ENCODE data around the gene MRPS23. TPM values are rescaled to one million over a fixed set of nuclear protein-coding genes. Genes with fewer than 3 reads are reported as not detected.
A peak's percentile ranks its signal among the peaks of the same experiment; 100 is the strongest.

The MRPS23 gene
- total and polyA plus RNA-seq, 2 experiments from 2014 or later: 33.4 to 61.1 TPM

- 88 to 91% methylated on average over 2 of the region's 2 CpGs for WGBS, 2 experiments (ENCODE audit: low coverage in 1 of 2, low lambda C conversion rate in 2 of 2, missing lambda C conversion rate in 2 of 2)
- no peak for TF ChIP-seq EZH2 (IDR thresholded peaks at IDR 0.05; ENCODE audit: insufficient read depth, poor library complexity, severe bottlenecking)
- no peak for TF ChIP-seq EZH2phosphoT487 (IDR thresholded peaks at IDR 0.05; ENCODE audit: insufficient read depth, low read depth)
These were observed 27.0 kb upstream of the MRPS23 start for GRCh38 chr17:57876866-57877237.

GRCh38 chr17:57876023-57876865 is 26.4 kb upstream of the MRPS23 start:
- H3K4me1 ChIP-seq (ENCODE audit: insufficient read depth): peaks cover 75% of the 10 kb centered on the region
- TF ChIP-seq EZH2phosphoT487 (IDR thresholded peaks at IDR 0.05; ENCODE audit: insufficient read depth, low read depth) (no peak), EZH2 (IDR thresholded peaks at IDR 0.05; ENCODE audit: insufficient read depth, poor library complexity, severe bottlenecking) (no peak)
- no peak for DNase-seq
- 0 out of 2 replicates have a peak, but pooled peaks cover 7% of the 10 kb centered on the region for H3K79me2 ChIP-seq (ENCODE audit: insufficient read depth)
- H2AFZ ChIP-seq: no peak overlapping the region
- WGBS, 2 experiments (ENCODE audit: low coverage in 1 of 2, low lambda C conversion rate in 2 of 2, missing lambda C conversion rate in 2 of 2): 81 to 83% methylated on average over 14 to 15 of the region's 15 CpGs
- H3K9ac ChIP-seq: peak overlapping the region; percentile 54
- in situ Hi-C loops (cut with MboI): no loop called here
- no peaks in the 10 kb centered on the region for H3K27me3 ChIP-seq (replicated peaks; ENCODE audit: insufficient read depth)
- no peak overlapping the region for H3K27ac ChIP-seq
- no peaks in the 10 kb centered on the region for H3K9me2 ChIP-seq (ENCODE audit: insufficient read depth)
- no peaks in the 10 kb centered on the region for H3K9me3 ChIP-seq (ENCODE audit: low read depth)
- H3K36me3 ChIP-seq (ENCODE audit: low read depth): no peaks in the 10 kb centered on the region
- peak overlapping the region; percentile 53 for H3K4me2 ChIP-seq (ENCODE audit: unreplicated experiment)
- no peaks in the 10 kb centered on the region for H4K20me1 ChIP-seq (ENCODE audit: insufficient read depth)
- H3F3A ChIP-seq (ENCODE audit: insufficient read depth): peaks cover 47% of the 10 kb centered on the region
- H3K4me3 ChIP-seq: no peak overlapping the region

More at GRCh38 chr17:57876866-57877237, 27.0 kb upstream of the MRPS23 start:
- no peak overlapping the region for H3K4me3 ChIP-seq
- H3K79me2 ChIP-seq (ENCODE audit: insufficient read depth): peaks cover 13% of the 10 kb centered on the region; the same call in 1 of the 2 replicates
- H3K4me1 ChIP-seq (ENCODE audit: insufficient read depth): peaks cover 81% of the 10 kb centered on the region
- no peak overlapping the region for H3K4me2 ChIP-seq (ENCODE audit: unreplicated experiment)
- H4K20me1 ChIP-seq (ENCODE audit: insufficient read depth): no peaks in the 10 kb centered on the region
- in situ Hi-C loops (cut with MboI): no loop called here
- H3K9me2 ChIP-seq (ENCODE audit: insufficient read depth): no peaks in the 10 kb centered on the region
- H3K27me3 ChIP-seq (replicated peaks; ENCODE audit: insufficient read depth): no peaks in the 10 kb centered on the region
- no peak overlapping the region for H2AFZ ChIP-seq
- no peaks in the 10 kb centered on the region for H3K9me3 ChIP-seq (ENCODE audit: low read depth)
- no peaks in the 10 kb centered on the region for H3K36me3 ChIP-seq (ENCODE audit: low read depth)
- DNase-seq: no peak
- no peak overlapping the region for H3K27ac ChIP-seq
- peaks cover 47% of the 10 kb centered on the region for H3F3A ChIP-seq (ENCODE audit: insufficient read depth)
- no peak overlapping the region for H3K9ac ChIP-seq

DNA sequence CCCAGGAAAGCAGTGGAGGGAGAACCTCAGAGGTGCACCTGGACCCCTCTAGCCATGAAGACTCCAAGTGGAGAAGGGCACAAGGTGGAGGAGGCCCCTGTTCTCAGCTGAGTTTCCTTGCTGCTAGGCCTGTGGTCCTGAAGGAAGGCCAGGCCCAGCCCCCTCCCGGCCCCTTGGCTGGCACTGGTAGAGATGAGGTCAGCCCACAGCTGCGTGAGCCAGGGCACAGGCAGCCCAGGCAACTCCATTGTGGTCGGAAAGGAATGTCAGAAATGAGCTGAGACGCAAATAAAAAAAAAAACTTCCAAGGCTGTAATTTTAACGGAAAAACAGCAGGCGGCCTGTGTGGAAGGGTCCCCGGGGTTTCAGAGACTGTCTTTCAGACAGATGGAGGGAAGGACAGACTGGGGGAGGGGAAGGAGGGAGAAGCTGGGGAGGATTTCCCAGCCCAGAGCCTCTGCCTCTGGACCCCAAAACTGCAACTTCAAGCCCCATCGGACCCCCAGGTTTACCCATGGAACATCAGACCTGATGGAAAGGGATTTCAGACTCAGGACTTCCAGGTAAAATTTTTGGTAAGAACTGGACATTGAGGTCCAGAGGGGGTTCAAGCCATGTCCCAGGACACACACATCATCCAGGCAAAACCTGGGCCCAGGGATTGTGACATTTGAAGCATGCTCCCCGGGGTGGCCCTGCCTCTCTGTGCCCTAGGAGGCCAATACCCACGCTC is 25.6 kb upstream of the MRPS23 start:
- Histone ChIP-seq H3K79me2 (ENCODE audit: insufficient read depth) (0 out of 2 replicates have a peak, but pooled peaks cover 1% of the 10 kb centered on the region), H2AFZ (no peak overlapping the region), H3K4me2 (ENCODE audit: unreplicated experiment) (peak overlapping the region; percentile 88), H3F3A (ENCODE audit: insufficient read depth) (peaks cover 44% of the 10 kb centered on the region), H3K9ac (peak overlapping the region; percentile 84), H3K4me1 (ENCODE audit: insufficient read depth) (peaks cover 71% of the 10 kb centered on the region), H3K9me2 (ENCODE audit: insufficient read depth) (no peaks in the 10 kb centered on the region), H3K4me3 (peak overlapping the region; percentile 53), H3K36me3 (ENCODE audit: low read depth) (no peaks in the 10 kb centered on the region), H3K27ac (peak overlapping the region; percentile 97), H3K9me3 (ENCODE audit: low read depth) (no peaks in the 10 kb centered on the region), H3K27me3 (replicated peaks; ENCODE audit: insufficient read depth) (no peaks in the 10 kb centered on the region), H4K20me1 (ENCODE audit: insufficient read depth) (no peaks in the 10 kb centered on the region)
- TF ChIP-seq EZH2 (IDR thresholded peaks at IDR 0.05; ENCODE audit: insufficient read depth, poor library complexity, severe bottlenecking) (no peak), EZH2phosphoT487 (IDR thresholded peaks at IDR 0.05; ENCODE audit: insufficient read depth, low read depth) (no peak)
- in situ Hi-C loops (cut with MboI): no loop called here
- DNase-seq: peak; percentile 98
- 18 to 20% methylated on average over 10 of the region's 10 CpGs for WGBS, 2 experiments (ENCODE audit: low coverage in 1 of 2, low lambda C conversion rate in 2 of 2, missing lambda C conversion rate in 2 of 2)

GRCh38 chr17:57874434-57875289 is 24.8 kb upstream of the MRPS23 start:
- H3K4me1 ChIP-seq (ENCODE audit: insufficient read depth): peaks cover 71% of the 10 kb centered on the region
- TF ChIP-seq EZH2phosphoT487 (IDR thresholded peaks at IDR 0.05; ENCODE audit: insufficient read depth, low read depth): no peak
- TF ChIP-seq EZH2 (IDR thresholded peaks at IDR 0.05; ENCODE audit: insufficient read depth, poor library complexity, severe bottlenecking): no peak

More at GRCh38 chr17:57874434-57875289, 24.8 kb upstream of the MRPS23 start:
- Histone ChIP-seq H3K4me3 (peak overlapping the region; percentile 53), H3F3A (ENCODE audit: insufficient read depth) (peaks cover 43% of the 10 kb centered on the region), H3K27ac (peak overlapping the region; percentile 97), H3K9me2 (ENCODE audit: insufficient read depth) (no peaks in the 10 kb centered on the region), H2AFZ (no peak overlapping the region), H3K9me3 (ENCODE audit: low read depth) (no peaks in the 10 kb centered on the region), H3K4me2 (ENCODE audit: unreplicated experiment) (peak overlapping the region; percentile 88), H3K9ac (peak overlapping the region; percentile 84), H3K79me2 (ENCODE audit: insufficient read depth) (no peaks in the 10 kb centered on the region), H3K36me3 (ENCODE audit: low read depth) (no peaks in the 10 kb centered on the region), H4K20me1 (ENCODE audit: insufficient read depth) (no peaks in the 10 kb centered on the region), H3K27me3 (replicated peaks; ENCODE audit: insufficient read depth) (no peaks in the 10 kb centered on the region)
- WGBS, 2 experiments (ENCODE audit: low coverage in 1 of 2, low lambda C conversion rate in 2 of 2, missing lambda C conversion rate in 2 of 2): 5 to 7% methylated on average over 24 to 33 of the region's 33 CpGs
- peak; percentile 98 for DNase-seq
- in situ Hi-C loops (cut with MboI): no loop called here
